Neuronal stem cell (in vitro differentiated cells): ENCODE measurements around the gene DCLK2.

Source experiments
- DNase-seq: peaks from one replicate; pipeline ENCODE4 v3.0.0-alpha.2; 2013; ENCODE audit warnings: low spot score
- H2AFZ ChIP-seq: one replicate; pipeline ENCODE4 v1.6.1; 2013; ENCODE audit warnings: mild to moderate bottlenecking, low read length, inconsistent platforms
- H2AK5ac ChIP-seq: 2 replicates; pipeline ENCODE4 v1.6.1; 2013; ENCODE audit warnings: low read depth, mild to moderate bottlenecking, inconsistent platforms, low read length, moderate library complexity, mixed read lengths
- H2BK120ac ChIP-seq: 2 replicates; pipeline ENCODE4 v1.6.1; 2013; ENCODE audit warnings: low read depth, mild to moderate bottlenecking, inconsistent platforms, low read length, moderate library complexity, mixed read lengths
- H2BK12ac ChIP-seq: one replicate; pipeline ENCODE4 v1.6.1; 2013; ENCODE audit warnings: low read length, inconsistent platforms
- H2BK15ac ChIP-seq: 2 replicates; pipeline ENCODE4 v1.6.1; 2013; ENCODE audit warnings: mild to moderate bottlenecking, low read length, inconsistent platforms, mixed read lengths
- H2BK5ac ChIP-seq: one replicate; pipeline ENCODE4 v1.6.1; 2013; ENCODE audit warnings: inconsistent platforms, mild to moderate bottlenecking, low read length, moderate library complexity
- H3K14ac ChIP-seq: one replicate; pipeline ENCODE4 v1.6.1; 2013; ENCODE audit warnings: low read length, inconsistent platforms
- H3K18ac ChIP-seq: 2 replicates; pipeline ENCODE4 v1.6.1; 2013; ENCODE audit warnings: low read length, inconsistent platforms
- H3K23ac ChIP-seq: 2 replicates; pipeline ENCODE4 v1.6.1; 2013; ENCODE audit warnings: low read depth, mild to moderate bottlenecking, mixed read lengths, low read length, inconsistent platforms; ENCODE audit not compliant: poor library complexity
- H3K27ac ChIP-seq: replicated peaks from 3 replicates; pipeline ENCODE4 v1.5.1; 2013; ENCODE audit warnings: low read length, inconsistent platforms
- H3K27me3 ChIP-seq, 3 experiments: 2 replicates each; pipeline ENCODE4 v1.6.1; 2013; ENCODE audit warnings: low read length in 3 of 3, mild to moderate bottlenecking in 2 of 3, inconsistent platforms in 1 of 3, low read depth in 1 of 3, mixed read lengths in 1 of 3, moderate library complexity in 1 of 3; ENCODE audit not compliant: control insufficient read depth in 3 of 3, insufficient read depth in 3 of 3
- H3K36me3 ChIP-seq, 2 donors: replicated peaks in 1 of 2; 2 replicates each; pipeline ENCODE4 v1.6.1; 2013; ENCODE audit warnings: low read length in 2 of 2; ENCODE audit not compliant: control insufficient read depth in 2 of 2, insufficient read depth in 2 of 2
- H3K4ac ChIP-seq: 2 replicates; pipeline ENCODE4 v1.6.1; 2013; ENCODE audit warnings: inconsistent platforms, mild to moderate bottlenecking, low read length, moderate library complexity
- H3K4me1 ChIP-seq, 2 donors: 1 replicate in 1 of 2; 2 replicates in 1 of 2; pipeline ENCODE4 v1.6.1; 2013; ENCODE audit warnings: low read length in 2 of 2, low read depth in 1 of 2; ENCODE audit not compliant: control insufficient read depth in 2 of 2, insufficient read depth in 1 of 2
- H3K4me2 ChIP-seq: one replicate; pipeline ENCODE4 v1.6.1; 2013; ENCODE audit warnings: mild to moderate bottlenecking, low read length, inconsistent platforms; ENCODE audit not compliant: insufficient read depth, poor library complexity, severe bottlenecking
- H3K4me3 ChIP-seq, 2 donors: 2 replicates each; pipeline ENCODE4 v1.5.1; 2013; ENCODE audit warnings: low read length in 2 of 2, mild to moderate bottlenecking in 2 of 2, inconsistent platforms in 1 of 2, moderate library complexity in 1 of 2
- H3K79me1 ChIP-seq: one replicate; pipeline ENCODE4 v1.6.1; 2013; ENCODE audit warnings: low read depth, mild to moderate bottlenecking, inconsistent platforms, low read length, moderate library complexity
- H3K9ac ChIP-seq: one replicate; pipeline ENCODE4 v1.6.1; 2013; ENCODE audit warnings: mild to moderate bottlenecking, low read depth, low read length, inconsistent platforms; ENCODE audit not compliant: poor library complexity
- H3K9me3 ChIP-seq, 2 donors: replicated peaks in 1 of 2; 2 replicates each; pipeline versions ENCODE3 to v1.6.1; 2013; ENCODE audit warnings: low read length in 2 of 2, mild to moderate bottlenecking in 2 of 2, inconsistent platforms in 1 of 2, low read depth in 1 of 2, mixed read lengths in 1 of 2, moderate library complexity in 1 of 2; ENCODE audit not compliant: control insufficient read depth in 2 of 2, insufficient read depth in 1 of 2
- H4K8ac ChIP-seq: one replicate; pipeline ENCODE4 v1.6.1; 2013; ENCODE audit warnings: low read depth, mild to moderate bottlenecking, inconsistent platforms, low read length, moderate library complexity
- H4K91ac ChIP-seq: one replicate; pipeline ENCODE4 v1.6.1; 2013; ENCODE audit warnings: low read length, low read depth, mild to moderate bottlenecking, inconsistent platforms; ENCODE audit not compliant: poor library complexity
- WGBS, 2 donors: extraction: QIAGEN DNeasy Blood & Tissue Kit; methylation state at CpG; one replicate each; pipeline ENCODE4 v1.1.7; 2013; ENCODE audit warnings: missing lambda C conversion rate in 2 of 2, mixed read lengths in 1 of 2; ENCODE audit not compliant: insufficient read length in 2 of 2, insufficient replicate concordance in 1 of 2; ENCODE audit errors: extremely low coverage in 2 of 2; 5-methylcytosine and 5-hydroxymethylcytosine counted together

DCLK2 gene

GRCh38 chr4:150199056-150199455, 120.8 kb downstream of the DCLK2 start:
- no peak for DNase-seq
- H3K9me3 ChIP-seq: no peaks in the 10 kb centered on the region
- no peak overlapping the region for H2BK5ac ChIP-seq
- no CpG with 5 or more reads among the region's 2 CpGs for WGBS, 2 donors
- no peak overlapping the region for H2BK120ac ChIP-seq
- no peak overlapping the region for H3K4me3 ChIP-seq
- no peak overlapping the region for H3K23ac ChIP-seq
- H3K79me1 ChIP-seq: no peaks in the 10 kb centered on the region
- H4K8ac ChIP-seq: no peak overlapping the region
- H3K4me1 ChIP-seq: no peaks in the 10 kb centered on the region
- no peak overlapping the region for H2BK12ac ChIP-seq
- no peak overlapping the region for H3K18ac ChIP-seq
- peaks cover 0 to 36% of the 10 kb centered on the region in 2 donors for H3K36me3 ChIP-seq
- no peak overlapping the region for H3K14ac ChIP-seq
- no peak overlapping the region for H3K4me2 ChIP-seq
- no peak overlapping the region for H3K4ac ChIP-seq
- no peak overlapping the region for H4K91ac ChIP-seq
- no peak overlapping the region for H3K27ac ChIP-seq
- H2BK15ac ChIP-seq: no peak overlapping the region
- no peak overlapping the region for H3K9ac ChIP-seq
- H3K27me3 ChIP-seq: no peaks in the 10 kb centered on the region
- H2AFZ ChIP-seq: no peak overlapping the region
- H2AK5ac ChIP-seq: no peak overlapping the region

GRCh38 chr4:150205016-150205415, 126.8 kb downstream of the DCLK2 start:
- no CpG with 5 or more reads among the region's 1 CpG for WGBS, 2 donors
- Histone ChIP-seq H3K4me1 (no peaks in the 10 kb centered on the region), H4K91ac (no peak overlapping the region), H3K36me3 (peaks cover 0 to 13% of the 10 kb centered on the region in 2 donors), H3K23ac (no peak overlapping the region), H2BK120ac (no peak overlapping the region), H4K8ac (no peak overlapping the region), H2AK5ac (no peak overlapping the region), H3K14ac (no peak overlapping the region), H3K4me3 (no peak overlapping the region), H2BK15ac (no peak overlapping the region), H3K9me3 (no peaks in the 10 kb centered on the region), H3K27ac (no peak overlapping the region), H3K18ac (no peak overlapping the region), H2AFZ (no peak overlapping the region), H2BK12ac (no peak overlapping the region), H3K79me1 (no peaks in the 10 kb centered on the region), H3K4me2 (no peak overlapping the region), H3K9ac (no peak overlapping the region), H2BK5ac (no peak overlapping the region), H3K4ac (no peak overlapping the region), H3K27me3 (no peaks in the 10 kb centered on the region)
- DNase-seq: no peak

GRCh38 chr4:150206265-150206664, 128.0 kb downstream of the DCLK2 start:
- H2AK5ac ChIP-seq: no peak overlapping the region
- H2BK12ac ChIP-seq: no peak overlapping the region
- H3K18ac ChIP-seq: no peak overlapping the region
- H3K4me3 ChIP-seq: no peak overlapping the region
- no CpG with 5 or more reads among the region's 2 CpGs for WGBS, 2 donors
- H3K14ac ChIP-seq: no peak overlapping the region
- H2BK15ac ChIP-seq: no peak overlapping the region
- no peak overlapping the region for H3K9ac ChIP-seq
- no peak overlapping the region for H2AFZ ChIP-seq
- H3K27ac ChIP-seq: no peak overlapping the region
- H4K91ac ChIP-seq: no peak overlapping the region
- H3K27me3 ChIP-seq: no peaks in the 10 kb centered on the region
- H3K4ac ChIP-seq: no peak overlapping the region
- H3K79me1 ChIP-seq: no peaks in the 10 kb centered on the region
- H2BK120ac ChIP-seq: no peak overlapping the region
- H3K4me1 ChIP-seq: peaks cover 0 to 2% of the 10 kb centered on the region in 2 donors
- no peak overlapping the region for H3K23ac ChIP-seq
- H3K9me3 ChIP-seq: no peaks in the 10 kb centered on the region
- H2BK5ac ChIP-seq: no peak overlapping the region
- H4K8ac ChIP-seq: no peak overlapping the region
- no peak for DNase-seq
- H3K4me2 ChIP-seq: no peak overlapping the region
- peaks cover 0 to 10% of the 10 kb centered on the region in 2 donors for H3K36me3 ChIP-seq

GRCh38 chr4:150206954-150207353, 128.7 kb downstream of the DCLK2 start:
- Histone ChIP-seq H3K23ac (no peak overlapping the region), H3K14ac (no peak overlapping the region), H3K4me2 (no peak overlapping the region), H2BK15ac (no peak overlapping the region), H3K4ac (no peak overlapping the region), H4K8ac (no peak overlapping the region), H3K27me3 (no peaks in the 10 kb centered on the region), H3K79me1 (no peaks in the 10 kb centered on the region), H3K9ac (no peak overlapping the region), H2BK12ac (no peak overlapping the region), H3K27ac (no peak overlapping the region), H2BK5ac (no peak overlapping the region), H2BK120ac (no peak overlapping the region), H3K36me3 (peaks cover 0 to 11% of the 10 kb centered on the region in 2 donors), H4K91ac (no peak overlapping the region), H3K4me1 (peaks cover 0 to 2% of the 10 kb centered on the region in 2 donors), H3K4me3 (no peak overlapping the region), H2AK5ac (no peak overlapping the region), H3K18ac (no peak overlapping the region), H2AFZ (no peak overlapping the region), H3K9me3 (no peaks in the 10 kb centered on the region)
- no CpG with 5 or more reads among the region's 4 CpGs for WGBS, 2 donors
- no peak for DNase-seq
